ENCODE results near the gene UBALD2. TPM values are rescaled to one million over a fixed set of nuclear protein-coding genes. Genes with fewer than 3 reads are reported as not detected.

UBALD2 gene
- polyA plus RNA-seq, 1 donor (not counting 4 experiments of a cell fraction or from before 2014, with no cell fraction given): 33.9 TPM

DNA sequence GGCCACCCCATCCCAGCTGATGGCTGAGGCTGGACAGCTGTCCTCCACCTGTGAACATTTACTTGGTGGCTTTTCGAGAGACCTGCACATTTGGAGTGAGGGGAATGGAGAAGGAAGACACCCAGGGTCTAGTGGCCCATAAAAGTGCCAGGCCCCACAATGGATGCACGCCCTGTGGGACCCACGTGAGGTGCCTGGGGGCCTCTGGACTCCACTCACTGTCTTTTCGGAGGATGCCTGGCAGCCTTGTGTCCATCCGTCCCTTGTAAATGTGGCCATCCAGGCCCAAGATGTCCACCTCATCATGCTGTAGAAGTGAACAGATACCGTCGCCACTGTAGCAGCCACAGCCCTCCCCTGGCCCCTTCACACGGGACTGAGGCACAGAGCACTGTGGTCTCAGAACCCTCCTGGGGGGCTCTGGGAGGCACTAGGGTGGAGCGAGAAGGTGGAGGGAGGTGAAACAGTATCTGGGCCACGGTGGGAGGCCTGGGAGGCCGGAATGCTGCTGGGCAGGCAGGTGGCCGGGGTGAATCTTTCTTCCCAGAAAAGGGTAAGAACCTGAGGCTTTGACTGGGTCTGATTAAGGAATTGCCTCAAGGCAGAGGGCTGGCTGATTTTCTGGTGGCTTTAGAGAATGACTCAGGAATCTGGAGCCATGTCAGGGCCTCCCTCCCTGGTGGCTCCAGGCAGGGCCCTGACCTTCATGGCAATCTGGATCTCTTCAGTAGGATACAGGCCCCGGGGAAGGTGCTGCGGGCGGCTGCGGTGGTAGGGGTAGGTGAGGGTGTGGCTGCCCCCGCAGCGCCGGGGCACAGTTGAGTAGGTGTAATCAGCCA, 11.5 kb downstream of the UBALD2 start:
- Histone ChIP-seq H3K79me2 (ENCODE audit: control insufficient read depth, insufficient read depth, low read length) (no peaks in the 10 kb centered on the region), H3K4me1 (ENCODE audit: control insufficient read depth, extremely low read depth, insufficient read depth, low read length) (peaks cover 6% of the 10 kb centered on the region), H3K9me3 (ENCODE audit: control insufficient read depth, low read depth, low read length) (no peaks in the 10 kb centered on the region), H3K9me1 (ENCODE audit: control insufficient read depth, extremely low read depth, insufficient read depth, low read length) (no peaks in the 10 kb centered on the region), H3K27me3 (ENCODE audit: control insufficient read depth, extremely low read depth, insufficient read depth, low read length) (no peaks in the 10 kb centered on the region), H4K20me1 (ENCODE audit: control insufficient read depth, extremely low read depth, insufficient read depth, low read length) (no peaks in the 10 kb centered on the region), H3K9ac (ENCODE audit: control insufficient read depth, extremely low read depth, insufficient read depth, low read length) (no peak overlapping the region), H3K4me2 (ENCODE audit: control insufficient read depth, extremely low read depth, insufficient read depth, low read depth, low read length) (no peak overlapping the region), H3K4me3 (ENCODE audit: control insufficient read depth in 2 of 3, extremely low read depth in 1 of 3, insufficient read depth in 2 of 3, low read depth in 1 of 3, low read length in 3 of 3) (no peak overlapping the region), H3K27ac (ENCODE audit: control insufficient read depth, insufficient read depth, low read length) (no peak overlapping the region), H3K36me3 (ENCODE audit: control insufficient read depth in 2 of 2, extremely low read depth in 1 of 2, insufficient read depth in 2 of 2, low read length in 2 of 2) (no peaks in the 10 kb centered on the region), H2AFZ (ENCODE audit: control insufficient read depth, low read length) (no peak overlapping the region)
- dilution Hi-C loops (cut with MboI; ENCODE audit: extremely low pct_ligation_motif_present, low sequenced_read_pairs): no loop called here
- no peak for DNase-seq (ENCODE audit: low read depth, low spot score)
- no peak for TF ChIP-seq EZH2 (IDR thresholded peaks at IDR 0.05; ENCODE audit: low read length)
- TF ChIP-seq, protein P1, sequence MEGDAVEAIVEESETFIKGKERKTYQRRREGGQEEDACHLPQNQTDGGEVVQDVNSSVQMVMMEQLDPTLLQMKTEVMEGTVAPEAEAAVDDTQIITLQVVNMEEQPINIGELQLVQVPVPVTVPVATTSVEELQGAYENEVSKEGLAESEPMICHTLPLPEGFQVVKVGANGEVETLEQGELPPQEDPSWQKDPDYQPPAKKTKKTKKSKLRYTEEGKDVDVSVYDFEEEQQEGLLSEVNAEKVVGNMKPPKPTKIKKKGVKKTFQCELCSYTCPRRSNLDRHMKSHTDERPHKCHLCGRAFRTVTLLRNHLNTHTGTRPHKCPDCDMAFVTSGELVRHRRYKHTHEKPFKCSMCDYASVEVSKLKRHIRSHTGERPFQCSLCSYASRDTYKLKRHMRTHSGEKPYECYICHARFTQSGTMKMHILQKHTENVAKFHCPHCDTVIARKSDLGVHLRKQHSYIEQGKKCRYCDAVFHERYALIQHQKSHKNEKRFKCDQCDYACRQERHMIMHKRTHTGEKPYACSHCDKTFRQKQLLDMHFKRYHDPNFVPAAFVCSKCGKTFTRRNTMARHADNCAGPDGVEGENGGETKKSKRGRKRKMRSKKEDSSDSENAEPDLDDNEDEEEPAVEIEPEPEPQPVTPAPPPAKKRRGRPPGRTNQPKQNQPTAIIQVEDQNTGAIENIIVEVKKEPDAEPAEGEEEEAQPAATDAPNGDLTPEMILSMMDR (optimal IDR thresholded peaks at IDR 0.05 in 1 of 3, IDR thresholded peaks at IDR 0.05 in 1 of 3, conservative IDR thresholded peaks at IDR 0.05 in 1 of 3; ENCODE audit: extremely low read depth in 1 of 3, insufficient read depth in 2 of 3, low read length in 3 of 3): no peak
- no peak for FAIRE-seq

DNA sequence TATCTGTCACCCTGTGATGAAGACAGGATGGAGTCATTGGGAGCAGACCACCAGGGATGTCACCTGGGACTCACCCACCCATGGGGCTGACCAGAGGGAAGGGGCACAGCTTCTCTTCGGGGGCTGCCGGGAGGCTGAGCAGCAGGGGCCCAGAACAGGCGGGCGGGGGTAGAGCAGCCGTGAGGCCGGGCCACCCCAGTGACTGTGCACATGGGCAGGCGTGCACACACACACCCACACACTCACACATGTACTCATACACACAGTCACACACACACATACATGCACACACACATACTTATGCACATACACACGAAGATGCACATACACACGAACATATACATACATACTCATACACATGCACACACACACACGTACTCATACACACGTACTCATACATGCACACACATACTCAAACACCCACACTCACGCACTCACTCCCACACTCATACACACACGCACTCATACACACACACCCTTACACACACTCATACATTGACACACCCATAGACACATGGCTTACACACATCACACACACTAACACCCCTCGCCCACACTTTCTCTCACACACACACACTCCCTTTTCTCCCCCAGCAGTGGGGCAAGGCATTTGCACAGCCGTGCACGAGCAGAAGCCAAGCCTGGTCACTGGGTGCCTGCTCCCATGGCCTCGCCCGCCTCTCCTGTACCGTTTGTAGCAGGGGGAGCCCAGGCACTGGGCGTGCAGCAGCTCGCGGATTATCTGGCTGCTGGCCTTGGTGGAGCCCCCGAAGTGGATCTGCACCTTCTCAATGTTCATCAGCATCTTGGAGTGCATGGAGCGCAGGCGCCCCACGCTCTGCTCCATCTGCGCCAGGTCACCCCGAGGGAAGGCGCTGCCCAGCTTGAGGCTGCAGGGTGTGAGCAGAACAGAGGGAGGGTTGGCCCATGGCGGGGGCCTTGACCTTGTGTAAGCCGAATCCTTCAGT, 12.4 kb downstream of the UBALD2 start:
- Histone ChIP-seq H3K4me1 (ENCODE audit: control insufficient read depth, extremely low read depth, insufficient read depth, low read length) (no peaks in the 10 kb centered on the region), H4K20me1 (ENCODE audit: control insufficient read depth, extremely low read depth, insufficient read depth, low read length) (no peaks in the 10 kb centered on the region), H3K36me3 (ENCODE audit: control insufficient read depth in 2 of 2, extremely low read depth in 1 of 2, insufficient read depth in 2 of 2, low read length in 2 of 2) (no peaks in the 10 kb centered on the region), H3K9me3 (ENCODE audit: control insufficient read depth, low read depth, low read length) (no peaks in the 10 kb centered on the region), H3K27me3 (ENCODE audit: control insufficient read depth, extremely low read depth, insufficient read depth, low read length) (no peaks in the 10 kb centered on the region), H3K4me3 (ENCODE audit: control insufficient read depth in 2 of 3, extremely low read depth in 1 of 3, insufficient read depth in 2 of 3, low read depth in 1 of 3, low read length in 3 of 3) (no peak overlapping the region), H3K27ac (ENCODE audit: control insufficient read depth, insufficient read depth, low read length) (no peak overlapping the region), H3K9me1 (ENCODE audit: control insufficient read depth, extremely low read depth, insufficient read depth, low read length) (no peaks in the 10 kb centered on the region), H2AFZ (ENCODE audit: control insufficient read depth, low read length) (no peak overlapping the region), H3K9ac (ENCODE audit: control insufficient read depth, extremely low read depth, insufficient read depth, low read length) (no peak overlapping the region), H3K4me2 (ENCODE audit: control insufficient read depth, extremely low read depth, insufficient read depth, low read depth, low read length) (no peak overlapping the region), H3K79me2 (ENCODE audit: control insufficient read depth, insufficient read depth, low read length) (no peaks in the 10 kb centered on the region)
- dilution Hi-C loops (cut with MboI; ENCODE audit: extremely low pct_ligation_motif_present, low sequenced_read_pairs): no loop called here
- peak; percentile 9 for FAIRE-seq
- TF ChIP-seq, protein P1 (optimal IDR thresholded peaks at IDR 0.05 in 1 of 3, IDR thresholded peaks at IDR 0.05 in 1 of 3, conservative IDR thresholded peaks at IDR 0.05 in 1 of 3; ENCODE audit: extremely low read depth in 1 of 3, insufficient read depth in 2 of 3, low read length in 3 of 3): no peak
- no peak for TF ChIP-seq EZH2 (IDR thresholded peaks at IDR 0.05; ENCODE audit: low read length)
- no peak for DNase-seq (ENCODE audit: low read depth, low spot score)

All from keratinocyte (primary cell).